ENCODE data around the gene MACROD2. TPM values are rescaled to one million over a fixed set of nuclear protein-coding genes. Genes with fewer than 3 reads are reported as not detected.
"Not testable (repeated sequence)": the region's sequence is repeated elsewhere in the genome, so short reads cannot be mapped to it uniquely, and the experiment has no call there.

Gene MACROD2
- polyA plus RNA-seq, 1 experiment = 0.47 TPM

GRCh38 chr20:15976047-15976736, 1980.9 kb downstream of the MACROD2 start:
- DNase-seq (ENCODE audit: low read depth) = no peak
- Histone ChIP-seq H3K36me3 (ENCODE audit: control insufficient read depth, insufficient read depth, low read length) (no peaks in the 10 kb centered on the region), H3K4me3 (ENCODE audit: low read depth, low read length) (no peak overlapping the region), H3K27me3 (ENCODE audit: control insufficient read depth, insufficient read depth, low read length) (no peaks in the 10 kb centered on the region)
- CTCF ChIA-PET = no interaction called here
- no peak for TF ChIP-seq CTCF (IDR thresholded peaks at IDR 0.05; ENCODE audit: insufficient read depth, low read depth, low read length)
- POLR2A ChIA-PET = no interaction called here

GRCh38 chr20:15977026-15977425, 1981.7 kb downstream of the MACROD2 start:
- DNase-seq (ENCODE audit: low read depth) = no peak
- ChIA-PET POLR2A (no interaction called here), CTCF (no interaction called here)
- no peak for TF ChIP-seq CTCF (IDR thresholded peaks at IDR 0.05; ENCODE audit: insufficient read depth, low read depth, low read length)
- H3K4me3 ChIP-seq (ENCODE audit: low read depth, low read length) = no peak overlapping the region
- H3K27me3 ChIP-seq (ENCODE audit: control insufficient read depth, insufficient read depth, low read length) = no peaks in the 10 kb centered on the region
- H3K36me3 ChIP-seq (ENCODE audit: control insufficient read depth, insufficient read depth, low read length) = no peaks in the 10 kb centered on the region

- no peak for DNase-seq (ENCODE audit: low read depth)
- CTCF ChIA-PET = no interaction called here
- Histone ChIP-seq H3K4me3 (ENCODE audit: low read depth, low read length) (no peak overlapping the region), H3K27me3 (ENCODE audit: control insufficient read depth, insufficient read depth, low read length) (no peaks in the 10 kb centered on the region), H3K36me3 (ENCODE audit: control insufficient read depth, insufficient read depth, low read length) (no peaks in the 10 kb centered on the region)
- no peak for TF ChIP-seq CTCF (IDR thresholded peaks at IDR 0.05; ENCODE audit: insufficient read depth, low read depth, low read length)
- POLR2A ChIA-PET = no interaction called here
Measured at GRCh38 chr20:15977758-15978157, 1982.4 kb downstream of the MACROD2 start.

GRCh38 chr20:15985494-15986368, 1990.4 kb downstream of the MACROD2 start:
- H3K27me3 ChIP-seq (ENCODE audit: control insufficient read depth, insufficient read depth, low read length); CTCF ChIA-PET; H3K4me3 ChIP-seq (ENCODE audit: low read depth, low read length); POLR2A ChIA-PET; H3K36me3 ChIP-seq (ENCODE audit: control insufficient read depth, insufficient read depth, low read length); DNase-seq (ENCODE audit: low read depth): not testable (repeated sequence)

- DNase-seq (ENCODE audit: low read depth) = no peak
- no peaks in the 10 kb centered on the region for H3K36me3 ChIP-seq (ENCODE audit: control insufficient read depth, insufficient read depth, low read length)
- H3K4me3 ChIP-seq (ENCODE audit: low read depth, low read length) = no peak overlapping the region
- H3K27me3 ChIP-seq (ENCODE audit: control insufficient read depth, insufficient read depth, low read length) = no peaks in the 10 kb centered on the region
- no peak for TF ChIP-seq CTCF (IDR thresholded peaks at IDR 0.05; ENCODE audit: insufficient read depth, low read depth, low read length)
- ChIA-PET POLR2A (no interaction called here), CTCF (no interaction called here)
Measured at GRCh38 chr20:15986690-15987089, 1991.4 kb downstream of the MACROD2 start.

Data from BJ (cell line).